HCT116 (cell line): Measurements from ENCODE around the gene NMB. TPM values are rescaled to one million over a fixed set of nuclear protein-coding genes. Genes with fewer than 3 reads are reported as not detected.

Experiments
- ATAC-seq: fragments of 200-7000 bp; cut with Tn5 transposase; 2 replicates; pipeline ENCODE4 v1.9.1; 2020; ENCODE audit warnings: mild to moderate bottlenecking, moderate library complexity
- BruUV-seq: library from RNA; stranded (reverse); fragments of 400-500 nt; replicated peaks from 2 replicates; lab custom pipeline; 2021; lab: Mats Ljungman, UMichigan
- CTCF ChIA-PET: fragments of 300-600 bp; sonication (Branson Sonifier 250); formaldehyde crosslinking; loops from one replicate; lab custom pipeline; 2021; ENCODE audit warnings: antibody characterized with exemption; lab: Charles Lee
- POLR2A ChIA-PET: fragments of 300-600, 350-600 bp; sonication (Branson Sonifier 250); formaldehyde crosslinking; loops from one replicate; lab custom pipeline; 2021; ENCODE audit warnings: antibody characterized with exemption; lab: Charles Lee
- RAD21 ChIA-PET, 2 experiments: fragments of 300-600 bp; sonication (Branson Sonifier 250); formaldehyde crosslinking; loops; one replicate each; lab custom pipeline; 2023; ENCODE audit warnings: low total read pairs in 2 of 2; ENCODE audit not compliant: uncharacterized antibody in 2 of 2, unreplicated experiment in 2 of 2, low non-redundant PET in 1 of 2; lab: Charles Lee
- DNase-seq: peaks from one replicate; pipeline ENCODE4 v3.0.0-alpha.2; 2010; ENCODE audit warnings: low read depth, low spot score
- H2AFZ ChIP-seq: fragments of 200-600 bp; shearing (Covaris generic), sonication (generic); 2 replicates; pipeline ENCODE4 v1.6.1; 2017; ENCODE audit warnings: low read depth, mixed run types, mixed read lengths, antibody characterized with exemption, low read length; ENCODE audit not compliant: poor library complexity, severe bottlenecking
- H3K27ac ChIP-seq: 2 replicates; pipeline ENCODE4 v1.5.1; 2012; ENCODE audit warnings: low read depth, low read length
- H3K27me3 ChIP-seq: fragments of 200-600 bp; sonication (generic); 2 replicates; pipeline ENCODE4 v1.6.1; 2016; ENCODE audit warnings: mixed run types, low read length, mixed read lengths; ENCODE audit not compliant: insufficient read depth
- H3K36me3 ChIP-seq, 2 experiments: fragments of 200-500 bp in 1 of 2; fragments of 200-600 bp in 1 of 2; sonication (Bioruptor generic) in 1 of 2; sonication (generic) in 1 of 2; 2 replicates each; pipeline versions ENCODE4 v1.5.1 to v1.6.1; 2014 to 2016; ENCODE audit warnings: low read length in 2 of 2, inconsistent platforms in 1 of 2, mixed read lengths in 1 of 2, mixed run types in 1 of 2; ENCODE audit not compliant: insufficient read depth in 2 of 2, control insufficient read depth in 1 of 2
- H3K4me1 ChIP-seq, 2 experiments: fragments of 200-600 bp in 1 of 2; sonication (generic) in 1 of 2; 2 replicates each; pipeline versions ENCODE4 v1.5.1 to v1.6.1; 2012 to 2017; ENCODE audit warnings: low read length in 2 of 2, inconsistent platforms in 1 of 2, mild to moderate bottlenecking in 1 of 2, mixed read lengths in 1 of 2, mixed run types in 1 of 2, moderate library complexity in 1 of 2; ENCODE audit not compliant: insufficient read depth in 2 of 2, control insufficient read depth in 1 of 2
- H3K4me2 ChIP-seq: fragments of 200-600 bp; sonication (generic); 2 replicates; pipeline ENCODE4 v1.6.1; 2017; ENCODE audit warnings: mixed run types, low read length, mixed read lengths
- H3K4me3 ChIP-seq, 2 experiments: fragments of 200-600 bp in 1 of 2; sonication (generic) in 1 of 2; replicated peaks in 1 of 2; 2 replicates each; pipeline ENCODE4 v1.5.1; 2011 to 2016; ENCODE audit warnings: low read length in 2 of 2, control low read depth in 1 of 2, low read depth in 1 of 2, mild to moderate bottlenecking in 1 of 2, mixed read lengths in 1 of 2, mixed run types in 1 of 2
- H3K79me2 ChIP-seq: fragments of 200-600 bp; sonication (generic); 2 replicates; pipeline ENCODE4 v1.6.1; 2017; ENCODE audit warnings: mild to moderate bottlenecking, mixed run types, low read length, moderate library complexity, mixed read lengths; ENCODE audit not compliant: insufficient read depth
- H3K9ac ChIP-seq: fragments of 200-600 bp; sonication (generic); 2 replicates; pipeline ENCODE4 v1.6.1; 2016; ENCODE audit warnings: low read length, mixed read lengths
- H3K9me2 ChIP-seq: fragments of 200-600 bp; sonication (generic), shearing (Covaris generic); 2 replicates; pipeline ENCODE4 v1.6.1; 2017; ENCODE audit warnings: mixed run types, mild to moderate bottlenecking, moderate library complexity; ENCODE audit not compliant: insufficient read depth
- H3K9me3 ChIP-seq, 2 experiments: fragments of 200-500 bp in 1 of 2; fragments of 200-600 bp in 1 of 2; sonication (Bioruptor generic) in 1 of 2; sonication (generic) in 1 of 2; 2 replicates each; pipeline ENCODE4 v1.6.1; 2014 to 2017; ENCODE audit warnings: low read length in 2 of 2, mixed read lengths in 2 of 2, inconsistent platforms in 1 of 2, low read depth in 1 of 2, mild to moderate bottlenecking in 1 of 2, mixed run types in 1 of 2, moderate library complexity in 1 of 2; ENCODE audit not compliant: control insufficient read depth in 1 of 2, insufficient read depth in 1 of 2
- H4K20me1 ChIP-seq: fragments of 200-600 bp; sonication (generic), shearing (Covaris generic); 2 replicates; pipeline ENCODE4 v1.6.1; 2017; ENCODE audit warnings: mixed run types, mild to moderate bottlenecking, moderate library complexity; ENCODE audit not compliant: insufficient read depth
- CBX3 ChIP-seq: IDR thresholded peaks from 2 replicates; pipeline ENCODE4 v1.6.1; 2012; ENCODE audit warnings: low read depth
- EGR1 ChIP-seq: IDR thresholded peaks from 2 replicates; pipeline ENCODE4 v1.6.1; 2012; ENCODE audit warnings: low read depth
- EZH2 ChIP-seq: fragments of 200-600 bp; sonication (generic); IDR thresholded peaks from 2 replicates; pipeline ENCODE4 v1.6.1; 2017; ENCODE audit warnings: antibody characterized with exemption, mixed run types
- POLR2A ChIP-seq: IDR thresholded peaks from 2 replicates; pipeline ENCODE4 v1.7.0; 2011; ENCODE audit warnings: borderline replicate concordance; ENCODE audit not compliant: insufficient read depth, insufficient read length; ENCODE audit errors: extremely low read depth
- RAD21 ChIP-seq: IDR thresholded peaks from 2 replicates; pipeline ENCODE4 v1.6.1; 2012; ENCODE audit warnings: low read depth, mild to moderate bottlenecking
- SIN3A ChIP-seq: IDR thresholded peaks from 2 replicates; pipeline ENCODE4 v1.6.1; 2012; ENCODE audit warnings: low read depth
- TCF7L2 ChIP-seq: IDR thresholded peaks from 2 replicates; pipeline ENCODE4 v1.7.0; 2011; ENCODE audit warnings: borderline replicate concordance, inconsistent platforms; ENCODE audit not compliant: insufficient read depth, insufficient read length; ENCODE audit errors: extremely low read depth
- YY1 ChIP-seq: IDR thresholded peaks from 2 replicates; pipeline ENCODE4 v1.6.1; 2011; ENCODE audit warnings: low read length, low read depth, moderate library complexity, mild to moderate bottlenecking; ENCODE audit not compliant: insufficient replicate concordance; ENCODE audit errors: extremely low read depth
- ZNF274 ChIP-seq: fragments of 200-500 bp; sonication (Bioruptor generic); IDR thresholded peaks from 2 replicates; pipeline ENCODE4 v1.6.1; 2014; ENCODE audit warnings: mild to moderate bottlenecking, low read depth, low read length, inconsistent platforms
- intact Hi-C: fragments of 100-400 bp; cut with micrococcal nuclease; formaldehyde crosslinking; loops from 2 replicates; pipeline ENCODE4 v1.10.0; 2022
- total RNA-seq: library from RNA; stranded (reverse); gene quantifications from one replicate; pipeline ENCODE4 v1.2.1, GENCODE V29; 2021; ENCODE audit not compliant: unreplicated experiment

NMB gene
- total RNA-seq, 1 experiment from 2014 or later: 9.8 TPM

- peaks cover 2 to 16% of the 10 kb centered on the region in 2 experiments; a peak in 3 of 4 replicates for H3K4me1 ChIP-seq
- H3K27ac ChIP-seq: no peak overlapping the region
- no peak for ATAC-seq
- intact Hi-C loops: no loop called here
- no peak overlapping the region for H3K4me3 ChIP-seq
- TF ChIP-seq POLR2A (no peak), EZH2 (no peak), CBX3 (no peak)
- H3K27me3 ChIP-seq: no peaks in the 10 kb centered on the region
- no peaks in the 10 kb centered on the region for H3K9me3 ChIP-seq
- ChIA-PET CTCF (no interaction called here), POLR2A (no interaction called here), RAD21 (no interaction called here)
- H3K79me2 ChIP-seq: peaks cover 28% of the 10 kb centered on the region
- H3K4me2 ChIP-seq: no peak overlapping the region
- no peak for DNase-seq
- peaks cover 63 to 73% of the 10 kb centered on the region in 2 experiments for H3K36me3 ChIP-seq
- no TSS peak for BruUV-seq
- no peak overlapping the region for H3K9ac ChIP-seq
- no peak overlapping the region for H2AFZ ChIP-seq
- H4K20me1 ChIP-seq: no peaks in the 10 kb centered on the region
- H3K9me2 ChIP-seq: no peaks in the 10 kb centered on the region
Observed at GRCh38 chr15:84647726-84648125, 10.3 kb downstream of the NMB start.

GRCh38 chr15:84645997-84646396, 12.0 kb downstream of the NMB start:
- Histone ChIP-seq H3K36me3 (peaks cover 58% of the 10 kb centered on the region in 2 experiments), H2AFZ (no peak overlapping the region), H3K27ac (no peak overlapping the region), H3K4me3 (no peak overlapping the region), H3K79me2 (peaks cover 11% of the 10 kb centered on the region; the same call in 1 of the 2 replicates), H3K9me2 (no peaks in the 10 kb centered on the region), H3K9me3 (no peaks in the 10 kb centered on the region), H3K9ac (no peak overlapping the region), H3K4me1 (no peaks in the 10 kb centered on the region), H4K20me1 (no peaks in the 10 kb centered on the region), H3K4me2 (no peak overlapping the region), H3K27me3 (no peaks in the 10 kb centered on the region)
- CTCF ChIA-PET: no interaction called here
- TF ChIP-seq EGR1: no peak
- no peak for TF ChIP-seq YY1
- TF ChIP-seq RAD21: no peak
- no peak for TF ChIP-seq CBX3
- no peak for TF ChIP-seq TCF7L2
- no peak for TF ChIP-seq ZNF274
- no peak for TF ChIP-seq SIN3A
- BruUV-seq: no TSS peak
- RAD21 ChIA-PET: no interaction called here
- intact Hi-C loops: no loop called here
- ATAC-seq: no peak
- no peak for DNase-seq
- POLR2A ChIA-PET: no interaction called here
